Thymus (tissue), 11 donors: ENCODE data around the gene C2. TPM values are rescaled to one million over a fixed set of nuclear protein-coding genes. Genes with fewer than 3 reads are reported as not detected.
"Not testable (repeated sequence)": the region's sequence is repeated elsewhere in the genome, so short reads cannot be mapped to it uniquely, and the experiment has no call there.

Experiments used
- DNase-seq, 9 donors: peaks; one replicate each; pipeline ENCODE4 v3.0.0-alpha.2; 2013; ENCODE audit warnings: low spot score in 9 of 9, low read depth in 6 of 9, missing footprints in 1 of 9
- H3K27ac ChIP-seq, 2 donors: one replicate each; pipeline ENCODE4 v1.5.1; 2013; ENCODE audit warnings: control low read depth in 1 of 2, low read depth in 1 of 2, low read length in 1 of 2, mild to moderate bottlenecking in 1 of 2, moderate library complexity in 1 of 2
- H3K27me3 ChIP-seq, 2 donors: one replicate each; pipeline ENCODE4 v1.5.1; 2013; ENCODE audit warnings: low read length in 1 of 2; ENCODE audit not compliant: control insufficient read depth in 2 of 2, insufficient read depth in 1 of 2
- H3K36me3 ChIP-seq, 2 donors: one replicate each; pipeline ENCODE4 v1.5.1; 2013; ENCODE audit warnings: low read length in 1 of 2, mild to moderate bottlenecking in 1 of 2, moderate library complexity in 1 of 2; ENCODE audit not compliant: control insufficient read depth in 2 of 2, insufficient read depth in 2 of 2
- H3K4me1 ChIP-seq, 2 donors: one replicate each; pipeline ENCODE4 v1.5.1; 2013; ENCODE audit warnings: low read length in 2 of 2; ENCODE audit not compliant: control insufficient read depth in 2 of 2, insufficient read depth in 2 of 2
- H3K4me3 ChIP-seq, 2 donors: one replicate each; pipeline ENCODE4 v1.5.1; 2013; ENCODE audit warnings: low read length in 2 of 2, control low read depth in 1 of 2, mild to moderate bottlenecking in 1 of 2
- H3K9me3 ChIP-seq, 2 donors: one replicate each; pipeline ENCODE4 v1.5.1; 2013; ENCODE audit warnings: low read length in 1 of 2, mild to moderate bottlenecking in 1 of 2; ENCODE audit not compliant: control insufficient read depth in 2 of 2, insufficient read depth in 1 of 2
- WGBS: extraction: QIAGEN DNeasy Blood & Tissue Kit; methylation state at CpG from one replicate; pipeline ENCODE4 v1.1.7; 2013; 5-methylcytosine and 5-hydroxymethylcytosine counted together
- polyA plus RNA-seq: library from polyadenylated mRNA; stranded (reverse); fragments of 200-250 nt; gene quantifications from one replicate; pipeline ENCODE4 v1.2.3, GENCODE V29; 2013
- total RNA-seq: library from RNA; stranded (reverse); fragments of 120-200 nt; gene quantifications from one replicate; pipeline ENCODE4 v1.2.4, GENCODE V29; 2013
- donor health status: healthy.

The C2 gene
- total and polyA plus RNA-seq, 2 donors, result 9.0 to 10.3 TPM

DNA sequence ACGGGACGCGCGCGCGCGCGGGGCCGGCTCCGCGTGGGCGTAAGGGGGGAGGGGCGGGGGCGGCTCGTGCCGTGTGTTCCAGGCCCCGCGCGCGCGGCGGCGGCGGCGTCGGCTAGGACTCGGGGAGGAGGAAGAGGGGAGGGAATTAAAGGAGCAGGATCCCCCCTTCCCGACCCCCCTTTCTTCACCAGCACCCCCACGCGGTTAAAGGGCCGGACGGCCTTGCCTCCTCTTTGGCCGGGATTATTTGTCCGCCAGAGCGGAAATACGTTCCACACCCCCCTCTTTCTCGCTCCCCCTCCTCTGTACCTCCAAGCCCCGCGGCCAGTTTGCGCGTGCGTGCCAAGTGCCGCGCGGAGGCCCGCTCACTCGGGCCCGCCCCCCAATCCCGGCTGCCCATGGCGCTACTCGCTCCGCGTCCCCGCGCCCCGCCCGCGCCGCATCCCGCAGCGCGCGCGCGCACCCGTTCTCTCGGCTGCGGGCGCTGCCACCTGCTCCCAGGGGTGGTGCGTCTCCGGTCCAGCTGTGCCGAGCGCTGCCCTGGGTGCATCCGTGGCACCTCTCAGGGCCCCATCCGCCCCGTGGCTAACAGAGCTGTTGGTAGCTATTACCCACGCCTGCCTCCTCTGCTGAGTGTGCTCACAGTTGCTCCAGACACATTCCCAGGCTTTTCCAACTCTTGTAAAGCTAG, 25.4 kb upstream of the C2 start, which contains the start of gene ZBTB12:
ZBTB12 (minus strand) TSS at position 134 of the 691 bp plus-strand sequence. CDS start 781 bp downstream, outside the sequence.
- Histone ChIP-seq H3K4me1 (peaks cover 19 to 25% of the 10 kb centered on the region in 2 donors), H3K9me3 (no peaks in the 10 kb centered on the region), H3K4me3 (peak within 1 kb of the TSS; percentile 57 to 69), H3K27me3 (no peaks in the 10 kb centered on the region), H3K27ac (peak within 1 kb of the TSS; percentile 82 to 84), H3K36me3 (peaks cover 0 to 4% of the 10 kb centered on the region in 2 donors)
- DNase-seq, result peak; percentile 58 to 90 (median 77)
- under 1% methylated on average over 77 of the region's 77 CpGs for WGBS

DNA sequence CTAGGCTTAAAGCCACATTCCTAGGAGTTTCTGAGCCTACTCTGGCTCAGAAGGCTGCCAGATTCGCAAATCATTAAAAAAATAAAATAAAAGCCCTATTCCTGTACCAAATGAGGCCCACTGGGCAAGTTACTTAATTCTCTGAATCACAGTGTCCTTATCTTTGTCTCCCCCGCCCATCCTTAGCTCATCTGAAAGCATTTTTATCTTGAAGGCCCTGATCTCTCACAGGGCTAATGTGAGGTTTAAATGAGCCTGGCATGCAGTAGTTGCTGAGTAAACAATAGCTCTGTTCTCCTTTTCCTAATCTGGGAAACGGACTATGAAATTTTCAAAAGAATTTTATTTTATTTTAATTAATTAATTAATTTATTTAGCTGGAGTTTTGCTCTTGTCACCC, 23.6 kb upstream of the C2 start:
- peaks cover 0 to 4% of the 10 kb centered on the region in 2 donors for H3K36me3 ChIP-seq
- peaks cover 14 to 19% of the 10 kb centered on the region in 2 donors for H3K4me1 ChIP-seq
- no peak for DNase-seq
- WGBS, result 97% methylated on average over 3 of the region's 3 CpGs
- H3K27me3 ChIP-seq, result no peaks in the 10 kb centered on the region
- no peak overlapping the region for H3K4me3 ChIP-seq
- no peak overlapping the region for H3K27ac ChIP-seq
- H3K9me3 ChIP-seq, result no peaks in the 10 kb centered on the region

DNA sequence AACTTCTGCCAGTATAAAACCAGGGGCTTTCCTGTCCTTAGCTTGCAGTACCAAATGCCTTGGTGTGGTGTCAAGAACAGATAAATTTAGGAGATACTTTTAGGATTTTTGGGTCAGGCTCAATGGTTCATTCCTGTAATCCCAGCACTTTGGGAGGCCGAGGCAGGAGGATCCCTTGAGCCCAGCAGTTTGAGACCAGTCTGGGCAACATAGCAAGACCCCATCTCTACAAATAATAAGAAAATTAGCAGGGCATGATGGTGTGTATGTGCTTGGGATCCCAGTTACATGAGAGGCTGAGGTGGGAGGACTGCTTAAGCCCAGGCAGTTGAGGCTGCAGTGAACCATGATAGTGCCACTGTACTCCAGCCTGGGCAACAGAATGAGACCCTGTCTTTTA, 22.5 kb upstream of the C2 start:
- Histone ChIP-seq H3K27ac (no peak overlapping the region), H3K36me3 (peaks cover 0 to under 1% of the 10 kb centered on the region in 2 donors), H3K27me3 (no peaks in the 10 kb centered on the region), H3K9me3 (no peaks in the 10 kb centered on the region), H3K4me3 (no peak overlapping the region), H3K4me1 (peaks cover 8 to 15% of the 10 kb centered on the region in 2 donors)
- WGBS, result 96% methylated on average over 1 of the region's 1 CpG
- DNase-seq, result no peak

DNA sequence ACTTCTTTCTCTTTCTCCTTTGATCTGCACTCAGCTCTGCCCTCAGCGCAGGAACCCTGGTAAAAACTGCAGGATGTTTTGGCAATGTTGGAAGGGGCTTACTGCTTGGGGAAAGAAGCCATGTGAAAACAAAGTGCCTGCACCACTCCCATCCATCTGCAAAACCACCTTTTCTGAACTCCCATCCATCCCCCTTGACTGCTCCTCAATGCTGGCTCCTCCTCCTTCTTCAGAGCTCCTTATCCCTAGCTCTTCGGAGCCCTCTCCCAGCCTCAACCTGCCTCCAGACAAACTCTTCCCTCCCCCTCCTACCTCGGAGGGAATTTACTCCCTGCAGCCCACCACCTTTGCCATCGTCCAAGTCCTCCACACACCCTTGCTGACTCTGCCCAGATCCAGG, 21.4 kb upstream of the C2 start:
- no peaks in the 10 kb centered on the region for H3K9me3 ChIP-seq
- WGBS, result 79% methylated on average over 4 of the region's 4 CpGs
- H3K27me3 ChIP-seq, result no peaks in the 10 kb centered on the region
- no peak for DNase-seq
- peak overlapping the region in 1 of 2 donors; percentile 4 for H3K27ac ChIP-seq
- H3K4me3 ChIP-seq, result no peak overlapping the region
- H3K4me1 ChIP-seq, result peaks cover 8 to 13% of the 10 kb centered on the region in 2 donors
- H3K36me3 ChIP-seq, result no peaks in the 10 kb centered on the region

DNA sequence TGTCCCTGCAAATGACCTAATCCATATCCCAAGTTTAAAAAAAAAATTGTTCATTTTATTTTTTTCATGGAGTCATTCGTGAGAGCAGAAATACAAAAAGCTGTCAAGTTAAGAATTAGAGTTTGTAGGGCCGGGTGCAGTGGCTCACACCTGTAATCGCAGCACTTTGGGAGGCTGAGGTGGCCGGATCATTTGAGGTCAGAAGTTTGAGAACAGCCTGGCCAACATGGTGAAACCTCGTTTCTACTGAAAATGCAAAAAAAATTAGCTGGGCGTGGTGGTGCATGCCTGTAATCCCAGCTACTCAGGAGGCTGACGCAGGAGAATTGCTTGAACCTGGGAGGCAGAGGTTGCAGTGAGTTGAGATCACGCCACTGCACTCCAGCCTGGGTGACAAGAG, 20.8 kb upstream of the C2 start:
- H3K9me3 ChIP-seq, H3K27ac ChIP-seq, H3K36me3 ChIP-seq, H3K27me3 ChIP-seq, H3K4me3 ChIP-seq, H3K4me1 ChIP-seq, DNase-seq: not testable (repeated sequence)
- WGBS, result 92% methylated on average over 8 of the region's 8 CpGs

DNA sequence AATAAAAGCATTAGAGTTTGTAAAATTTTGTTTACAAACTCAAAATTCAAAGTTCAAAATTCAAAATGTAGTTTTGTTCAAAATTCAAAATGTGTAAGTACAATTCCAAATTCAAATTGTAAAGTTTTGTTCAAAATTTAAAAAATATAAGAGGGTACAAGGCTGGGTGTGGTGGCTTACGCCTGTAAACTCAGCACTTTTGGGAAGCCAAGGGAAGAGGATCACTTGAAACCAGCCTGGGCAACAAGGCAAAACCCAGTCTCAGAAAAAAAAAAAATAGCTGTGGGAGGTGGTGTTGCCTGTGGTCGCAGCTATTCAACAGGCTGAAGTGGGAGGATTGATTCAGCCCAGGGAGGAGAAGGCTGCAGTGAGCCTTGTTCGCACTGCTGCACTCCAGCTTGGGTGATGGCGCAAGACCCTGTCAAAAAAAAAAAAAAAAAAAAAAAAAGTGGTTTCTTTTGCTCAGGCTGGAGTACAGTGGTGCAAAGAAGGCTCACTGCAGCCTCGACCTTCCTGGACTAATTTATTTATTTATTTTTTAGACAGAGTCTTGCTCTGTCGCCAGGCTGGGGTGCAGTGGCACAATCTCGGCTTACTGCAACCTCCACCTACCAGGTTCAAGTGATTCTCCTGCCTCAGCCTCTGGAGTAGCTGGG, 20.2 kb upstream of the C2 start:
- Histone ChIP-seq H3K27ac (no peak overlapping the region), H3K9me3 (no peaks in the 10 kb centered on the region), H3K27me3 (no peaks in the 10 kb centered on the region), H3K4me1 (peaks cover 4 to 9% of the 10 kb centered on the region in 2 donors), H3K36me3 (no peaks in the 10 kb centered on the region), H3K4me3 (no peak overlapping the region)
- WGBS, result 65% methylated on average over 7 of the region's 7 CpGs
- DNase-seq, result no peak

DNA sequence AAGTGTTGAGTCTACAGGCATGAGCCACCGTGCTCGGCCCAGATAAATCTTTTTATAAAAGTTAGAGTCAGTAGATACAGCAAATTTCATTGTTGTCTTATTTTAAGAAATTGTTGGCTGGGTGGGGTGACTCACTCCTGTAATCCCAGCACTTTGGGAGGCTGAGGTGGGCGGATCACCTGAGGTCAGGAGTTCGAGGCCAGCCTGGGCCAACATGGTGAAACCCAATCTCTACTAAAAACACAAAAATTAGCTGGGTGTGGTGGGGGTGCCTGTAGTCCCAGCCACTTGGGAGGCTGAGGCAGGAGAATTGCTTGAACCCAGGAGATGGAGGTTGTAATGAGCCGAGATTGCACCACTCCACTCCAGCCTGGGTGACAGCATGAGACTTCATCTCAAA, 19.3 kb upstream of the C2 start:
- H3K27ac ChIP-seq, DNase-seq, H3K36me3 ChIP-seq, H3K27me3 ChIP-seq, H3K4me3 ChIP-seq, H3K9me3 ChIP-seq, H3K4me1 ChIP-seq: not testable (repeated sequence)
- 97% methylated on average over 5 of the region's 5 CpGs for WGBS

DNA sequence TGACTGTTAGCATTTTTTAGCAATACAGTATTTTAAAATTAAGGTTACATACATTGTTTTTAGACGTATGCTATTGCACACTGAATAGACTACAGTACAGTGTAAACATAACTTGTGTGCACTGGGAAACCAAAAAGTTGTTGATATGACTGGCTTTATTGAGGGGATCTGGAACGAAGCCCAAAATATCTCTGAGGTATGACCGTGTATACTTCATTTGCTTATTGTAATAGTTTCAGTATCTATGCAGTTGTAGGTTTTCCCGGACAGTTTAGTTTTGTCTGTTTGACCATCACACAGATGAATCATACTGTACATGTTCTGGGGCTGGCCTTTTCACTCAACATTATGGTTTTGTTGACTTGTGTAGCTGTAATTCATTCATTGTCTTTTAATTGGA, 18.7 kb upstream of the C2 start:
- no peaks in the 10 kb centered on the region for H3K36me3 ChIP-seq
- H3K4me1 ChIP-seq, result no peaks in the 10 kb centered on the region
- H3K4me3 ChIP-seq, result no peak overlapping the region
- no peak overlapping the region for H3K27ac ChIP-seq
- 89% methylated on average over 4 of the region's 4 CpGs for WGBS
- H3K9me3 ChIP-seq, result no peaks in the 10 kb centered on the region
- no peak for DNase-seq
- H3K27me3 ChIP-seq, result no peaks in the 10 kb centered on the region

DNA sequence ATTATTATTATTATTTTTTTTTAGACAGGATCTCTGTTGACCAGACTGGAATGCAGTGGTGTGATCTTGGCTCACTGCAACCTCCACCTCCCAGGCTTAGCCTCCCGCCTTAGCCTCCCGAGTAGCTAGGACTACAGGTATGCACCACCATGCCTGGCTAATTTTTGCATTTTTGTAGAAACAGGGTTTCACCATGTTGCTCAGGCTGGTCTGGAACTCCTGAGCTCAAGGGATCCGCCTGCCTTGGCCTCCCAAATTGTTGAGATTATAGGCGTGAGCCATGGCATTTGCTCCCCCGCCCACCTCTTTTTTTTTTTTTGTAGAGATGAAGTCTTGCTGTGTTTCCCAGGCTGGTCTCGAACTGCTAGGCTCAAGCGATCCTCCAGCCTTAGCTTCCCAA, 18.2 kb upstream of the C2 start:
- WGBS, result 97% methylated on average over 7 of the region's 7 CpGs
- DNase-seq, H3K27ac ChIP-seq, H3K4me1 ChIP-seq, H3K9me3 ChIP-seq, H3K4me3 ChIP-seq, H3K27me3 ChIP-seq, H3K36me3 ChIP-seq: not testable (repeated sequence)
